HG02852 (cell line): Measurements from ENCODE around the gene FGD4.

Experiments
- ATAC-seq: cut with Tn5 transposase; IDR thresholded peaks from one replicate; pipeline ENCODE4 v1.9.1; 2021; ENCODE audit warnings: mild to moderate bottlenecking, moderate library complexity; ENCODE audit not compliant: unreplicated experiment

Gene FGD4

DNA sequence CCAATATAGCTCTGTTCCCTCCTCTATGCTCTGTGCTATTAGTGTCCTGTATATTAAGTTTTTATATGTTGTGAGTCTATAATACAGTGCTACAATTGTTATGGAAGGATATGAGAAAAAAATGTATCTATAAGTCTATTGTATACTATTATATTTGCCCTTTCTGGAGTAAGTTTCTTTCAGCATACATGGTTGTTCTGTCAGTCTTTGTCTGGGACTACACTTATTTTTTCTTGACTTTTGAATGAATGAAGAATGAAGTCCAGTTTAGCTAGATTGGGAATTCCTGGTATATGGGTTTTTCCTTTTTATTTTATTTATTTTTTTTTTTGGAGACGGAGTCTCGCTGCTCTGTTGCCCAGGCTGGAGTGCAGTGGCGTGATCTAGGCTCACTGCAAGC, 203.7 kb downstream of the FGD4 start:
- ATAC-seq = no peak

DNA sequence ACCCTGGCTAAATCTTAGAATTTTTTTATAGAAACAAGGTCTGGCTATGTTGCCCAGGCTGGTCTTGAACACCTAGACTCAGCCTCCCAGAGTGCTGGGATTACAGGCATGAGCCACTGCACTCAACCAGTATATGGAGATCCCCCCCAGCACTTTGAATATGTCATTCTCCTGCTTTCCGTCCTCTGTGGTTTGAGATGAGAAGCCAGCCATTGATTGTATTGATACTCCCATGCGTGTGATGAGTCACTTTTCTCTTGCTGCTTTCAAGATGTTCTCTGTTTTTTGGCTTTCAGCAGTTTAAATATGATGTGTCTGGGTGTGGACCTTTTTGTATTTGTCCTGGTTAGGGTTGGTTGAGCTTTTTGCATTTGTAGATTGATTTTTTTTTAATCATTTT, 204.5 kb downstream of the FGD4 start:
- ATAC-seq = peak; percentile 98

DNA sequence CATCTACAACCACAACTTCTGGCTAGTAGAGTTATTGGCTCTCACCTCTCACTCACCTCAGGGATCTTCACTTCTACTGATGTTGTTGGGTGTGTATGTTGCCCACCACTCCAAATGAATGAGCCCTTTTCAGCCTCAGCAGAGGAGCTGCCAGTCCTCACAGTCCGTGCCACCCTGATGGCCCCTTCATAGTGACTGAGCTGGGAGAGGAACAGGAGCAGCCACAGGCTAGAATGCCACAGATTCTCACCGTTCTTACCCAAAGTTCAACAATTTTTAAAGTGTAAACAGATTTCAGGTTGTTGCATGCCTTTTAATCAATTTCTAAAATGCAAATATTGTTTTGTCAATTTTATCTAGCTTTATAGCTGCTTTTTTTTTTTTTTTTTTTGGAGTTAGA, 205.2 kb downstream of the FGD4 start:
- ATAC-seq = no peak

GRCh38 chr12:32605326-32606095, 206.2 kb downstream of the FGD4 start:
- no peak for ATAC-seq

DNA sequence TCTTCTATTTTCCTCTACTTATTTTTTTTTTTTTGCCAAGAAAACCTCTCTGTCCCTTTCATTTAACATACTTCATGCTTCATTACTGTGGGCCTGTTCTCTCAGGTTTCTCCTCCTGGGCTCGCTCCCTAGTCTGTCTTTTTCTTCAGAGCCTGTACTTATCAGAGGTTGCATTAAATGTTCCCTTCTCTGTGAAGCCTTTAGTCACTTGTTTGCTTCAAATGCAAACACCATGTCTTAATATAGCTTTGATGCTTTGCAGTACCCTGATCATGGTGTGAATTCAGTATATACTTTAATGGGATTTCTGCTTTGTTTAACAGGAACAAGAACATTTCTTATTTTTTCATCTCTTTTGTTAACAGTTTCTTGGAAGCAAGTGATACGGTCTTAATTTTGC, 207.1 kb downstream of the FGD4 start:
- ATAC-seq = no peak

DNA sequence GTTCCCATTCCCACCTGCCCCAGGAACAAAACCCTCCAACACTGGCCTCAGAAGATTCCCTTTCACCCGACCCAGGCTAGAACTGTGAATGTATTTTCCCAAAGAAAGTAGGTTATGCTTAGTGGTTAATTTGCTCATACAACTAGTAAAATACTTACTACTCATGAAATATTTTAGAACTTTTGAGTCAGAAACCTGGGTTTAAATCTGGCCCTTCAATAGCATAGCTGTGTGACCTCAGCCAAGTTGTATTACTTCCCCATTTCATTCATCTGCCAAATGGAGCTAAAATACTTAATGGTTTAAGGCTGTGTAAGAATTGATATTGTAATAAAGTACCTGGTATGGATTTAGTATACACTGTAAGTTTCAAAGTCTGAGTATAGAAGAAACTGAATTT, 210.6 kb downstream of the FGD4 start:
- peak; percentile 67 for ATAC-seq

- ATAC-seq = no peak
Observed at GRCh38 chr12:32611986-32612385, 212.6 kb downstream of the FGD4 start.

- no peak for ATAC-seq
Observed at GRCh38 chr12:32612658-32613614, 213.6 kb downstream of the FGD4 start.

GRCh38 chr12:32615441-32615840, 216.1 kb downstream of the FGD4 start:
- ATAC-seq = no peak

DNA sequence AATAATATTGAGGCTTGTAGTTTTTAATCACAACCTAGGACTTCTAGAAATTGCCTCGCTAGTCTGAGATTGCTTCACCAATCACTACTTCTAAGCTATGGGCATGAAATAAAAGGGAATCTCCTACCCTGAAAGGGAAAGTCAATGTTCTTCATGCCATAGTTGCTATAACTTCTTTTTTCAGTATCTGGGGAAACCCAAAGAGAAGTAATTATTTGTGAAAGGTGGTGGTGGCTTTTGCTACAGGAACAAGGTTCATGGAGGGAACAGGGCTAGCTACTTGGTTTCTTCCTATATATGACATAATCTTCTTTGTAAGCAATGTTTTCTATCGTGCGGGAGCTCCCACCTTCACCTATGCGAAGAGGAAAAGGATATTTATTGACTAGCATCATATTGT, 218.2 kb downstream of the FGD4 start:
- peak; percentile 43 for ATAC-seq

- no peak for ATAC-seq
Observed at GRCh38 chr12:32618115-32618514, 218.8 kb downstream of the FGD4 start.

GRCh38 chr12:32627976-32628375, 228.6 kb downstream of the FGD4 start:
- ATAC-seq = no peak

DNA sequence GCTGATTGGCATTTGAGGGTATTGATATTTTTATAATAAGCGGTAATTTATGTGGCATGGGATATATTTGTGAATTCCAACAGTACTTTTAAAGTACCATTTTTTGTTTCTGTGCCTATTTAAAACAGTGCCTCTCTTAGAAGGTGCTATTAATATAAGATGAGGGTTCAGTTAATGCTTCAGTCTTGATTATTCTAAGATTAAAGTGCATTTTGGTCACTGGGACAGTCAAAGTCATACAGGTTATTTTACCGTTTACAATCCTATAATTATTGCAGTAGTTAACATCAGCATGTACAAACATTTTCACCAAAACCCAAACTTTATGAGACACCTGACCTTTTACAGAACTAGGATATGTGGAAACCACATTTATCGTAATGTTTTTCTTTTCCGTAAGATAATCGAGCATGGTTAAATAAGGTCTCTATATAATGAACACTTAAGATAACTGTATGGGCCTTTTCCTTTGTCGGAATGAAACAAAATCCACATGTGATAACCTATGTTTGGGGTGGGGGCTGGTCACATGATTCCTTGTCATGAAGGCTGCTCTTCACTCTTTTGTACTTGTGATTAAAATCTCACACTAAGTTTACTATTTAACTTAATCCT, 242.0 kb downstream of the FGD4 start:
- no peak for ATAC-seq

GRCh38 chr12:32644431-32644830, 245.1 kb downstream of the FGD4 start:
- ATAC-seq = no peak

- no peak for ATAC-seq
Observed at GRCh38 chr12:32647275-32647674, 247.9 kb downstream of the FGD4 start.

GRCh38 chr12:32650508-32650907, 251.2 kb downstream of the FGD4 start:
- no peak for ATAC-seq

- ATAC-seq = no peak
Observed at GRCh38 chr12:32651151-32651955, 252.0 kb downstream of the FGD4 start.

GRCh38 chr12:32651956-32652210, 252.5 kb downstream of the FGD4 start:
- no peak for ATAC-seq

GRCh38 chr12:32659908-32660440, 260.6 kb downstream of the FGD4 start:
- ATAC-seq = no peak

DNA sequence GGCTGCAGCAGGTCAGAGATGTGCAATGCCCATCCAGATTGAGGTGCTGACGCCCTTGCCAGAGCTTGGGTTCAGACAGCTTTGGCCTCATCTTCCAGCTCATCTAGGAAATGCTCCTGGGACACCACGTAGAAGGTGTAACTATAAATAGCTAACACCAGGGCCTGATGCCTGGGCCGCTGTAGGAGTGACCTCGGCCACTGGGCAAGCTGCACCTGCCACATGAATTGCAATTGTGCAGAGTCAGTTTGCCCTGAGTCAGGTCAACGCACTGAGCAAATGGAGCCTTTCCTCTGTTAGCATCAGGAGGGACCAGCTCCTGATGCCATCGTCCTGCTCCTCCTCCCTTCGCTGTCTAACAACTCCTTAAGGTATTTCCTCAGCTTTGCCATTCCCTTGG, 262.3 kb downstream of the FGD4 start:
- ATAC-seq = no peak

GRCh38 chr12:32662665-32663064, 263.3 kb downstream of the FGD4 start:
- no peak for ATAC-seq
